ENCODE measurements around the gene TESK2.

TESK2 gene

DNA sequence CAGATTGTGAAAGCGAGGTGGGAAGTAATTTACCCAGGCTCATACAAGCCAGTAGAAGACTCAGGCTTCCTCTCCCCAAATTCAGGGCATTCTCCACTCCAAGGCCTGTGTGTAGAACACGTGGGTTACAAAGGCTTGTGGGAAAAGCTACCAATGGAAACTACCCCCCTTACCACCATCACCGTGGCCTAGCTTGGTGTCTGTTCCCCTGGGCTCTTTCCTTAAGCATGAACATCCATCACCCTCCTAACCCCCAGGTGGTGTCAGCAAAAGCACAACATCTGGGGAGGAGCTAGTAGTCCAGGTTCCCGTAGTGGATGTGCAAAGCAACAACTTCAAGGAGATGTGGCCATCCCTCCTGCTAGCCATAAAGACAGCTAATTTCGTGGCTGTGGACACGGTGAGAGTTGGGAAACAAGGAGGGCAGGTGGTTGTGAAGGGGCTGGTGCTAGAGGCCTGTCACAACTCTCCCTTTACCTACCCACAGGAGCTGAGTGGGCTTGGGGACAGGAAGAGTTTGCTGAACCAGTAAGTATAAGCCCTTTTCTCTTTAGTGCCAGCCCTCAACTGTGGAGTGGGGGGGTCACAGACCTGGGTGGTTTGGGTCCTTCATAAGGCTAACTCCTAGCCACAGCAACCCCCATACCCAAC lies 150.0 kb downstream of the TESK2 start:
- TF ChIP-seq, protein P1, sequence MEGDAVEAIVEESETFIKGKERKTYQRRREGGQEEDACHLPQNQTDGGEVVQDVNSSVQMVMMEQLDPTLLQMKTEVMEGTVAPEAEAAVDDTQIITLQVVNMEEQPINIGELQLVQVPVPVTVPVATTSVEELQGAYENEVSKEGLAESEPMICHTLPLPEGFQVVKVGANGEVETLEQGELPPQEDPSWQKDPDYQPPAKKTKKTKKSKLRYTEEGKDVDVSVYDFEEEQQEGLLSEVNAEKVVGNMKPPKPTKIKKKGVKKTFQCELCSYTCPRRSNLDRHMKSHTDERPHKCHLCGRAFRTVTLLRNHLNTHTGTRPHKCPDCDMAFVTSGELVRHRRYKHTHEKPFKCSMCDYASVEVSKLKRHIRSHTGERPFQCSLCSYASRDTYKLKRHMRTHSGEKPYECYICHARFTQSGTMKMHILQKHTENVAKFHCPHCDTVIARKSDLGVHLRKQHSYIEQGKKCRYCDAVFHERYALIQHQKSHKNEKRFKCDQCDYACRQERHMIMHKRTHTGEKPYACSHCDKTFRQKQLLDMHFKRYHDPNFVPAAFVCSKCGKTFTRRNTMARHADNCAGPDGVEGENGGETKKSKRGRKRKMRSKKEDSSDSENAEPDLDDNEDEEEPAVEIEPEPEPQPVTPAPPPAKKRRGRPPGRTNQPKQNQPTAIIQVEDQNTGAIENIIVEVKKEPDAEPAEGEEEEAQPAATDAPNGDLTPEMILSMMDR (IDR thresholded peaks at IDR 0.05; ENCODE audit: insufficient read depth, low read depth, low read length, missing control alignments) = no peak
- DNase-seq (ENCODE audit: low read depth) = no peak
- H3K4me3 ChIP-seq (ENCODE audit: low read length) = peak overlapping the region; percentile 92

- TF ChIP-seq, protein P1 (IDR thresholded peaks at IDR 0.05; ENCODE audit: insufficient read depth, low read depth, low read length, missing control alignments) = no peak
- DNase-seq (ENCODE audit: low read depth) = peak; percentile 91
- peak within 1 kb of the TSS; percentile 92 for H3K4me3 ChIP-seq (ENCODE audit: low read length)
These were observed 151.0 kb downstream of the TESK2 start, which contains the start of the genes MUTYH and TOE1 for GRCh38 chr1:45339789-45340558. Gene MUTYH, minus strand, starts transcription at chr1:45340440. Its CDS starts 5,935 bp downstream, at chr1:45334505. Gene TOE1, plus strand, starts transcription at chr1:45340170. Its CDS starts 83 bp downstream, at chr1:45340253.

- no peak for DNase-seq (ENCODE audit: low read depth)
- TF ChIP-seq, protein P1 (IDR thresholded peaks at IDR 0.05; ENCODE audit: insufficient read depth, low read depth, low read length, missing control alignments) = no peak
- H3K4me3 ChIP-seq (ENCODE audit: low read length) = no peak overlapping the region
These were observed 153.2 kb downstream of the TESK2 start for GRCh38 chr1:45337630-45338325.

DNA sequence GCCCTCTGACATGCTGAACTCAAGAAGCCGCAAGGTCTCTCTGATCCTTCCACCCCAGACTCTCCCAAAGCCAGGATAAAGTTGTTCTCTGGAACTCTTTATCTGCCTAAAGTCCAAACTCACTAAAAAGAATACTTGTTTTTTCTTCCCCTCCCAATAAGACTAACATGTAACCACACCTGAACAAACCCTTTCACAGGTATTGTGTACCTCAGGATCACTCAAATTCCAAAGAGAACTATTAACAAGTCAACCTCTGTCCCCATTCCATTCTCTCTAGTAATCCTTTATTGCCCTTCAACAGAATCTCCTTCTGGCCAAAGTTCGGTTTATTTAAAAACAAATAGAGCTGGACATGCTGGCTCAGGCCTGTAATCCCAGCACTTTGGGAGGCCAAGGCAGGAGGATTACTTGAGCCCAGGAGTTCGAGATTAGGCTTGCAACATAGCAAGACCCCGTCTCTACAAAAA lies 155.1 kb downstream of the TESK2 start:
- TF ChIP-seq, protein P1 (IDR thresholded peaks at IDR 0.05; ENCODE audit: insufficient read depth, low read depth, low read length, missing control alignments) = no peak
- peak; percentile 45 for DNase-seq (ENCODE audit: low read depth)
- H3K4me3 ChIP-seq (ENCODE audit: low read length) = no peak overlapping the region

DNA sequence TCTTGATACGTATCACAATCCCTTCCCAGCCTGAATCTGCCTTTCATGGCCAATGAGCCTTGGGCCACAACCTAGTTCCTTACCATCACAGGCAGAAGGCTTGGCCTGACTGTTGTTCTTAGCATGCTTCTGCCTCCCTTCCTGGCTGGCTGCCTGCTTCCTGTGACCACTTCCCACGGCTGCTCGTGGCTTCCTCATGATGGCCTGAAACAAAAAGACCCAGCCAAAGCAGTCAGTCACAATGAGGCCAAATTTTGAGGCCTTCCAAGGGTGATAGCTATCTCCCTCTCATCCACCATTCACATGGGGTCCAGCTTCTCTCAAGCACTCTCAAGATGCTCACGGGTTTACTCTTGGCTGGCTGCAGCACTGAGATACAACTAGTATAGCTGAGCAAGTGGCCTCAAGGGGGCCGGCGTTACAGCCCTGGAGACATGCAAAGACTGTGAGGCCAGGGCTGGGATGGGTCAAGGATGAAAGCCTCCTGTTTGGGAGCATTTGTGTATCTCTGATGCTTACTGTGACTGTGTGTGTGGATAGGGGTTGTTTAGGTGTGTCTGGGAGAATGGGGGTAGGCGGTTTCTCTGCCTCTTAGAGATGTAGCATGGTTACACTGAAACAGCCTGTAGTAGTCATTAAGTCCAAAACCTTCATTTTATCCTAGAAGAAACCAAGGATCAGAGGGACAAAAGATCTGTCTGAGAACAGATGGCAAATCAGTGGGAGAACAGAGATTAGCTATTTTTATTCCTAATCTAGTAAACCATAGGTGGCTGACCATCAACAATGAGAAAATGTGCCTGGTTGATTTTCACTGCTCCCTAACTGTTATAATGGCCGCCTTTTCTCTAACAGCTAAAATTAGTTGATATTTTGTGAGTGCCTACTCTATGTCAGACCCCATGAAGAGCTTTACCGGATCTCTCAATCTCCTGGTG lies 156.4 kb downstream of the TESK2 start:
- H3K4me3 ChIP-seq (ENCODE audit: low read length) = no peak overlapping the region
- TF ChIP-seq, protein P1 (IDR thresholded peaks at IDR 0.05; ENCODE audit: insufficient read depth, low read depth, low read length, missing control alignments) = no peak
- DNase-seq (ENCODE audit: low read depth) = no peak

GRCh38 chr1:45332346-45332720 lies 158.6 kb downstream of the TESK2 start:
- no peak overlapping the region for H3K4me3 ChIP-seq (ENCODE audit: low read length)
- no peak for DNase-seq (ENCODE audit: low read depth)
- TF ChIP-seq, protein P1 (IDR thresholded peaks at IDR 0.05; ENCODE audit: insufficient read depth, low read depth, low read length, missing control alignments) = no peak

All from epithelial cell of esophagus (primary cell).